HG03469 (cell line): Measurements from ENCODE around the gene FBXO5.
"Not testable (repeated sequence)": the region's sequence is repeated elsewhere in the genome, so short reads cannot be mapped to it uniquely, and the experiment has no call there.

ENCODE experiments used
- ATAC-seq: cut with Tn5 transposase; IDR thresholded peaks from one replicate; pipeline ENCODE4 v1.9.1; 2021; ENCODE audit warnings: mild to moderate bottlenecking, moderate library complexity, moderate number of reproducible peaks; ENCODE audit not compliant: unreplicated experiment

FBXO5 gene, protein sequence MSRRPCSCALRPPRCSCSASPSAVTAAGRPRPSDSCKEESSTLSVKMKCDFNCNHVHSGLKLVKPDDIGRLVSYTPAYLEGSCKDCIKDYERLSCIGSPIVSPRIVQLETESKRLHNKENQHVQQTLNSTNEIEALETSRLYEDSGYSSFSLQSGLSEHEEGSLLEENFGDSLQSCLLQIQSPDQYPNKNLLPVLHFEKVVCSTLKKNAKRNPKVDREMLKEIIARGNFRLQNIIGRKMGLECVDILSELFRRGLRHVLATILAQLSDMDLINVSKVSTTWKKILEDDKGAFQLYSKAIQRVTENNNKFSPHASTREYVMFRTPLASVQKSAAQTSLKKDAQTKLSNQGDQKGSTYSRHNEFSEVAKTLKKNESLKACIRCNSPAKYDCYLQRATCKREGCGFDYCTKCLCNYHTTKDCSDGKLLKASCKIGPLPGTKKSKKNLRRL

GRCh38 chr6:152982904-152983636, at the start of gene FBXO5:
FBXO5 (minus strand) TSS chr6:152983041; CDS start chr6:152982959, 82 bp downstream.
- ATAC-seq, result peak; percentile 79

GRCh38 chr6:153032255-153032882, 49.5 kb upstream of the FBXO5 start:
- no peak for ATAC-seq

DNA sequence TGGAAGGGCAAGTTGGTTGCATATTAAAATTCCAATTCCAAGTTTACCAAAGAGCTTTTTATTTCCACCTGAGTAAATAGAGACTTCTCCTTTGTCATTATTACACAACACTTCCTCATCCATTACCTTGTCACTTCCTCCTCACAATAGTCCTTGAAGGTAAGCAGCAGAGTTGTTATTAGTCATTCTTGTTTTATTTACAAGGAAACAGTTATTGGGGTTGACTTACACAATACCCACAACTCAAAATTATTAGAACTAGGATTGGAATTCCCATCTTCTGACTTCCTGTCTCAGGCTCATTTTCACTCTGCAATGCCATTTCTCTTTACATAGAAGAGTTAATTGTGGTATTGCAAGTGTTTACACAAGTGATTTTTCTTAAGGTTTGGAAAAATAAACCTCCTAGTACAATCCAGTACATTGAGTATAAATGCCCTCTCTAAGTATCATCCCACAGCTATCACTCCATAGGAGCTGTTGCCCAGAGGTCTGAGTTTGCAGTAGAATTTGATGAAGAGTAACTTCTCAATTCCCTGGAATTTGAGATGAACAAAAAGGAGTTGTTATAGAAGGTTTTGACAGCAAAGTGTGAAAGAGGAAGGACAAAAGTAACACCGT, 48.6 kb upstream of the FBXO5 start:
- ATAC-seq, result no peak

GRCh38 chr6:153028963-153029362, 46.1 kb upstream of the FBXO5 start:
- ATAC-seq, result no peak

DNA sequence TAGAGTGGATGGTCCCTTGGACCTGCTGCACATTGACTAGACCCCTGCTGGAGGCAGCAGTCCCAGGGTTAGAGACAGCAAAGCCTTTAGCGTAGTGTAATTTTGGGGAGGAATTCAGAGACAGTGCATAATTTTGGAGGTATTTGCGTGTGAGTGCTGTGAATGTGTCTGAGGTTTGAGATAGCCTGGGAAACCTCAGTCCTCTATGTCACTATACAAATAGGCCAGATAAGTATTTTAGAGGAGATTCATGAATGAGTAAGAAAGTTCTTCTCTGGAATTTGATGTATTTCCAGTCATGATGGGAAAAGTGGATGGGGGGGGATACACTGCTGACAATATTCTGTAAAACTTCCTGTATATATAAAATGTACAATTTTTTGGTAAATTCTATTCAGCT, 45.4 kb upstream of the FBXO5 start:
- ATAC-seq, result no peak

GRCh38 chr6:153027480-153027879, 44.6 kb upstream of the FBXO5 start:
- ATAC-seq, result no peak

DNA sequence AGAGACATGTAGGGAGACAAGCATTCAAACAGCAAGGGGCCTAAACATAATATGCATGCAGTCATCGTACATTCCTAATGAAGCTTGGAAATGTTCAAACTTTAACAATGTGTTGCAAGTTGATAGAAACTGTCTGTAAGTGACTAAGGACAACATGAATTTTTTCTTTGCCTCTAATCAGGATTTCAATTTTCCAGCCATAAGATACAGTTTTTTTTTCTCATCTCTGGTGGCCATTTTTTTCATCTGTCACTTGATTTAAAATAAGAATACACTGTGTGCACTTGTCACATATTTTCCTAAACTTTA, 41.8 kb upstream of the FBXO5 start:
- ATAC-seq, result no peak

DNA sequence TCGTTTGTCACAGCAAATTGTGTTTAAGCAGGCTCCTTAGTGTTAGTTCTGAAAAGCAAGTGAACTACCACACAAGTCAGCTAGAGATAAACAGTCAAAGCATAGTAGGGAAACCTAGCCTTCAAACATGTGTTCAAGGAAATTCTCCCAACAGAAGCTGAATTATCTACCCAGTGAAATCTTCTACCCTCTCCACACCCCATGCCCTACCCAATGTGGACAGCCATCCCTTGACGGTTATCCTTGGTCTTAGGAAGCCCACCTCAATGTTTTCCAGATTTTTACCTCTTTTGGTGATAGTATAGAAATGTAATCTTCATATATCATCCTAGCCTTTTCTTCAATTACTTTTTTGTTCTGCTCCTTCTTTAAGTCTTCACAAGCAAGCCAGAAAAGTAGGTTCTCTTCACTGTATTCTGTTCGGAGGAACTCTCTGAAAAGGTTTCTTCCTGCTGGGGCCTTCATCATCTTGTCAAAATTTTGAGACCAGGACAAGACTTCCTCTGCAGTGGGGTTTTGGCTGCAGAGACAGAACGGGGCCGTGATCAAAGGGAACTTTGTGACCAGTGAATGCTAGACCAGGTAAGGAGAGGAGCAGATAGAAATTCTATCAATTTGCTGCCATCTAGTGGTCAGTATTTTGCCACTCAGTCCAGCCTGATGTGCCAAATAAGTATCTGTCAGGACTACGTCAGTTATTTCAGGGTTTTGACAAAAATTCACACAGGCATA, 41.3 kb upstream of the FBXO5 start:
- ATAC-seq, result peak; percentile 98

GRCh38 chr6:153018355-153018754, 35.5 kb upstream of the FBXO5 start:
- no peak for ATAC-seq

DNA sequence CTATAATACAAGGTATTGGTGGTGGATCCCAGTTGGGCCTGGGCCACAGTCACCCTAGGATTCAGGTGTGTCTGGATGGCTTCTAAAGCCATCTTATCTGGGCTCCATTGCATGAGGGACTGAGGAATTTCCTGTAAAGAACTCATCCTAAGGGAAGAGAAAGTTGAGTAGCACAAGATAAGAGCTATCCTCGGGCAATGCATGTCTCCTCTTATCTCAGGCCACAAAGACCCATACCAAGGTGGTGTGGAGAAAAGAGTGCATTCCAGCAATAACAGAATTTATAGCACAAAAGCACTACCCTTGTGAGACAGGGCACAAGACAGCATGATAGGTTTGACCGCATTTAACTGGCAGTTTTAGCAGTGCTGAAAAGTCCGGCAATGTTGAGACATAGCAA, 34.0 kb upstream of the FBXO5 start:
- no peak for ATAC-seq

- no peak for ATAC-seq
Measured at GRCh38 chr6:153015094-153015640, 32.3 kb upstream of the FBXO5 start.

GRCh38 chr6:153013438-153013837, 30.6 kb upstream of the FBXO5 start:
- ATAC-seq, result no peak

DNA sequence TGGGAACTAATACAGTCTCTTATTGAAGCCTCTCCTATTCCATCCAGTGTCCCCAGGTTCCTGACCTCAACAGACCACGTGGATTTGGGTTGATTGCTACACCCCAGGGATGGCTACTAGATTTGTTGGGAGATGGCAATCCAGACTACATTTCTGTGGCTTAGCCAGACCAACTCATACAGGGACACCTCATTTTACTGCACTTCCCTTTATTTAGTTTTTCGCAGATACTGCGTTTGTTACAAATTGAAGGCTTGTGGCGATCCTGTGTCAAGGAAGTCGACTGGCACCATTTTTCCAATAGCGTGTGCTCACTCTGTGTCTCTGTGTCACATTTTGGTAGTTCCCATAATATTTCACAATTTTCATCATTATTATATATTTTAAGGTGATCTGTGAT, 30.0 kb upstream of the FBXO5 start:
- ATAC-seq, result no peak

GRCh38 chr6:153003366-153003690, 20.5 kb upstream of the FBXO5 start:
- ATAC-seq, result no peak

GRCh38 chr6:153002613-153003365, 19.9 kb upstream of the FBXO5 start, which contains the start of gene MTRF1L:
MTRF1L (minus strand) TSS chr6:153002709; CDS start chr6:153002685, 24 bp downstream.
- ATAC-seq, result peak; percentile 90

- no peak for ATAC-seq
Measured at GRCh38 chr6:153001767-153002612, 19.1 kb upstream of the FBXO5 start.

DNA sequence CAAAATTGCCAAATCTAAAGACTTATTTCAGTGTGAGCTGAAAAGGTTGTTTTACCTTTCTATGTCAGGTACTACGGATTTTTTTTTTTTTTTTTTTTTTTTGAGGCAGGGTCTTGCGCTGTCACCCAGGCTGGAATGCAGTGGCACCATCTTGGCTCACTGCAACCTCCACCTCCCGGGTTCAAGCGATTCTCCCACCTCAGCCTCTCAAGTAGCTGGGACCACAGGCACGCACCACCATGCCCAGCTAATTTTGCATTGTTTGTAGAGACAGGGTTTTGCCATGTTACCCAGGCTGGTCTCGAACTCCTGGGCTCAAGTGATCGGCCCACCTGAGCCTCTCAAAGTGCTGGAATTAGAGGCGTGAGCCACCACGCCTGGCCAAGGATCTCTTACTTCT, 17.9 kb upstream of the FBXO5 start:
- not testable (repeated sequence) for ATAC-seq

DNA sequence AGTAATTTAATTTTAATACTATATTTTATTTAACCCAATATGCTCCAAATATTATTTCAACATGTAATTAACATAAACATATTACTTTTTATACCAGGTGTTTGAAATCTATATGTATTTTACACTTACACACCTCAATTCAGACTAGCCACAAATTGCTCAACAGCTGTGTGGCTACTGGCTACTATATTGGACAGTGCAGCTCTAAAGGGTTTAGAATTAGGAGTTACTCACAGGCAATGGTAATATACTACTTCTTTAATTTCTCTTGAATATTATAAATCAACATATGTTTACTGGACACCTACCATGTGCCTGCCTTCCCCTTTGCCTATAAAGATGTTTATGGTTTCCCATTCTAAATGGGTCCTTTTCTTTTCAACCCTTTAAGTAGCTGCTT, 17.4 kb upstream of the FBXO5 start:
- ATAC-seq, result no peak

DNA sequence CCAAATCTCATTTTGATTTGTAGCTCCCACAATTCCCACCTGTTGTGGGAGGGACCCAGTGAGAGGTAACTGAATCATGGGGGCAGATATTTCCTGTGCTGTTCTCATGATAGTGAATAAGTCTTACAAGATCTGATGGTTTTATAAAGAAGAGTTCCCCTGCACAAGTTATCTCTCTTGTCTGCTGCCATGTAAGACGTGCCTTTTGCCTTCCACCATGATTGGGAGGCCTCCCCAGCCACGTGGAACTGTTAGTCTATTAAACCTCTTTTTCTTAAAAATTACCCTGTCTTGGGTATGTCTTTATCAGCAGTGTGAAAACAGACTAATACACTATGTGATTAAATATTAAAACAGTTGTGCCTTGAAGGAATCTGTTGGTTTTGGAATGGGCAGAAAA, 16.7 kb upstream of the FBXO5 start:
- ATAC-seq, result not testable (repeated sequence)
